Activated CD4-positive, alpha-beta T cell treated with anti-CD3 and anti-CD28 coated beads for 24 hours (primary cell): Measurements from ENCODE around the gene SRD5A3.
"Not testable (repeated sequence)": the region's sequence is repeated elsewhere in the genome, so short reads cannot be mapped to it uniquely, and the experiment has no call there.

Source experiments
- DNase-seq, 2 donors: peaks; one replicate each; pipeline ENCODE4 v3.0.0-alpha.2; 2020; ENCODE audit warnings: low read depth in 2 of 2

Gene SRD5A3

GRCh38 chr4:55346851-55347255, 811 bp downstream of the SRD5A3 start:
- no peak for DNase-seq

- no peak for DNase-seq
Observed at GRCh38 chr4:55347610-55348228, 1.7 kb downstream of the SRD5A3 start.

- DNase-seq: no peak
Observed at GRCh38 chr4:55348466-55348865, 2.4 kb downstream of the SRD5A3 start.

GRCh38 chr4:55350870-55351269, 4.8 kb downstream of the SRD5A3 start:
- DNase-seq: not testable (repeated sequence)

GRCh38 chr4:55351824-55352223, 5.8 kb downstream of the SRD5A3 start:
- DNase-seq: no peak

GRCh38 chr4:55352726-55353125, 6.7 kb downstream of the SRD5A3 start:
- DNase-seq: no peak

GRCh38 chr4:55353228-55353747, 7.2 kb downstream of the SRD5A3 start:
- not testable (repeated sequence) for DNase-seq

GRCh38 chr4:55354648-55355047, 8.6 kb downstream of the SRD5A3 start:
- no peak for DNase-seq

GRCh38 chr4:55355555-55355954, 9.5 kb downstream of the SRD5A3 start:
- DNase-seq: no peak

- DNase-seq: no peak
Observed at GRCh38 chr4:55356991-55357461, 11.0 kb downstream of the SRD5A3 start.

- DNase-seq: no peak
Observed at GRCh38 chr4:55358246-55358645, 12.2 kb downstream of the SRD5A3 start.

- DNase-seq: no peak
Observed at GRCh38 chr4:55358668-55359067, 12.6 kb downstream of the SRD5A3 start.

- DNase-seq: no peak
Observed at GRCh38 chr4:55359397-55359916, 13.4 kb downstream of the SRD5A3 start.

GRCh38 chr4:55362938-55363337, 16.9 kb downstream of the SRD5A3 start:
- not testable (repeated sequence) for DNase-seq

- DNase-seq: no peak
Observed at GRCh38 chr4:55363691-55364351, 17.8 kb downstream of the SRD5A3 start.

GRCh38 chr4:55364691-55365344, 18.8 kb downstream of the SRD5A3 start:
- DNase-seq: no peak

- DNase-seq: no peak
Observed at GRCh38 chr4:55365345-55365728, 19.3 kb downstream of the SRD5A3 start.

- no peak for DNase-seq
Observed at GRCh38 chr4:55366621-55367020, 20.6 kb downstream of the SRD5A3 start.

- no peak for DNase-seq
Observed at GRCh38 chr4:55367084-55367722, 21.2 kb downstream of the SRD5A3 start.

GRCh38 chr4:55369968-55370367, 23.9 kb downstream of the SRD5A3 start:
- DNase-seq: no peak

- no peak for DNase-seq
Observed at GRCh38 chr4:55372259-55372658, 26.2 kb downstream of the SRD5A3 start.

- DNase-seq: no peak
Observed at GRCh38 chr4:55373461-55373860, 27.4 kb downstream of the SRD5A3 start.
